Activated naive CD8-positive, alpha-beta T cell treated with anti-CD3 and anti-CD28 coated beads, Interleukin-2, amount 10 ng/mL, durations not matched to agents 7 days and 5 days (primary cell): ENCODE measurements around the gene GSAP. TPM values are rescaled to one million over a fixed set of nuclear protein-coding genes. Genes with fewer than 3 reads are reported as not detected.
"Not testable (repeated sequence)": the region's sequence is repeated elsewhere in the genome, so short reads cannot be mapped to it uniquely, and the experiment has no call there.

ENCODE experiments used
- ATAC-seq: fragments of 150-1000 bp; cut with Tn5 transposase; one replicate; pipeline ENCODE4 v1.10.0; 2021; ENCODE audit warnings: low read depth, moderate library complexity
- POLR2A ChIA-PET: fragments of 350-600 bp; sonication (Branson Sonifier 250); formaldehyde crosslinking; loops from one replicate; lab custom pipeline; 2021; ENCODE audit warnings: antibody characterized with exemption; lab: Charles Lee
- DNase-seq: peaks from one replicate; pipeline ENCODE4 v3.0.0; 2021
- H3K27ac Mint-ChIP-seq: one replicate; pipeline ENCODE4 v1.8.0; 2022; ENCODE audit warnings: mild to moderate bottlenecking, mixed read lengths
- H3K27me3 Mint-ChIP-seq: one replicate; pipeline ENCODE4 v1.8.0; 2022; ENCODE audit warnings: mild to moderate bottlenecking, moderate library complexity, mixed read lengths
- H3K36me3 Mint-ChIP-seq: one replicate; pipeline ENCODE4 v1.8.0; 2021; ENCODE audit warnings: mild to moderate bottlenecking, mixed read lengths
- H3K4me1 Mint-ChIP-seq: one replicate; pipeline ENCODE4 v1.8.0; 2021; ENCODE audit warnings: mixed read lengths
- H3K4me3 Mint-ChIP-seq: one replicate; pipeline ENCODE4 v1.8.0; 2022; ENCODE audit warnings: mild to moderate bottlenecking, moderate library complexity, mixed read lengths
- H3K9me3 Mint-ChIP-seq: one replicate; pipeline ENCODE4 v1.8.0; 2021; ENCODE audit warnings: mixed read lengths
- total RNA-seq, 2 experiments: library from RNA; stranded (reverse); gene quantifications; one replicate each; pipeline ENCODE4 v1.2.3, GENCODE V29; 2021

The GSAP gene
- total RNA-seq, 2 experiments from 2014 or later, result 8.3 to 9.3 TPM

- Mint-ChIP-seq H3K4me1 (peaks cover 45% of the 10 kb centered on the region), H3K4me3 (no peak overlapping the region), H3K9me3 (no peaks in the 10 kb centered on the region), H3K27me3 (peaks cover 2% of the 10 kb centered on the region), H3K36me3 (peaks cover 6% of the 10 kb centered on the region), H3K27ac (no peak overlapping the region)
- ATAC-seq, result no peak
- POLR2A ChIA-PET, result interaction anchor here (0.7 to 0.8 kb wide), 2 partner anchors 297 to 1122 kb away, joined by 3 to 4 read pairs; no protein-coding TSS in a partner anchor
- no peak for DNase-seq
Measured at GRCh38 chr7:77354914-77355313, 61.2 kb downstream of the GSAP start.

DNA sequence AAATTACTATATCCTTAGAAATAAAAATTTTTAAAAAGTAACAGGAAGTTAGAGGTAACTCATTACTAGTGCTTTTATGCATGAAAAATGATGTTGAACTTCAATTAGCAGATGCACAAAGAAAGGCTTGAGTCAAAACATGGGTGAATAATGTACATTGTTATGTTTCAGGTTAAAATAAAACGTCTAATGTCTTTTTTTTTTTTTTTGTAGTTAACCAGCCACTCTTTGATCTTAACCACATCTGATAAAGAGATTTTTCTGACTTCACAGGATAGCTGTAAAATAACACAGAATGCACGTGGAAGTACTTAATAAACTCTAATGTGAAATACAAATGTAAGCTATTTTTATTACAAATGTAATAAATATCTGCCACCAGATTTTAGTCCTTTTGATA, 61.7 kb downstream of the GSAP start:
- Mint-ChIP-seq H3K27ac (no peak overlapping the region), H3K4me1 (peaks cover 47% of the 10 kb centered on the region), H3K36me3 (peaks cover 6% of the 10 kb centered on the region), H3K27me3 (peaks cover 2% of the 10 kb centered on the region), H3K4me3 (no peak overlapping the region), H3K9me3 (no peaks in the 10 kb centered on the region)
- POLR2A ChIA-PET, result interaction anchor here (0.7 to 0.8 kb wide), 2 partner anchors 297 to 1121 kb away, joined by 3 to 4 read pairs; no protein-coding TSS in a partner anchor
- no peak for DNase-seq
- no peak for ATAC-seq

GRCh38 chr7:77353911-77354310, 62.2 kb downstream of the GSAP start:
- Mint-ChIP-seq H3K27ac (no peak overlapping the region), H3K9me3 (no peaks in the 10 kb centered on the region), H3K27me3 (peaks cover 2% of the 10 kb centered on the region), H3K36me3 (peaks cover 6% of the 10 kb centered on the region), H3K4me3 (peak overlapping the region; percentile 25), H3K4me1 (peaks cover 53% of the 10 kb centered on the region)
- no peak for ATAC-seq
- POLR2A ChIA-PET, result interaction anchor here (0.7 kb wide), 1 partner anchor 361 kb away, joined by 3 read pairs; no protein-coding TSS in a partner anchor
- DNase-seq, result no peak

GRCh38 chr7:77353407-77353721, 62.8 kb downstream of the GSAP start:
- no peak for ATAC-seq
- no peak for DNase-seq
- Mint-ChIP-seq H3K27me3 (peaks cover 2% of the 10 kb centered on the region), H3K4me1 (peaks cover 59% of the 10 kb centered on the region), H3K36me3 (peaks cover 6% of the 10 kb centered on the region), H3K27ac (no peak overlapping the region), H3K4me3 (peak overlapping the region; percentile 24), H3K9me3 (no peaks in the 10 kb centered on the region)
- POLR2A ChIA-PET, result no interaction called here

DNA sequence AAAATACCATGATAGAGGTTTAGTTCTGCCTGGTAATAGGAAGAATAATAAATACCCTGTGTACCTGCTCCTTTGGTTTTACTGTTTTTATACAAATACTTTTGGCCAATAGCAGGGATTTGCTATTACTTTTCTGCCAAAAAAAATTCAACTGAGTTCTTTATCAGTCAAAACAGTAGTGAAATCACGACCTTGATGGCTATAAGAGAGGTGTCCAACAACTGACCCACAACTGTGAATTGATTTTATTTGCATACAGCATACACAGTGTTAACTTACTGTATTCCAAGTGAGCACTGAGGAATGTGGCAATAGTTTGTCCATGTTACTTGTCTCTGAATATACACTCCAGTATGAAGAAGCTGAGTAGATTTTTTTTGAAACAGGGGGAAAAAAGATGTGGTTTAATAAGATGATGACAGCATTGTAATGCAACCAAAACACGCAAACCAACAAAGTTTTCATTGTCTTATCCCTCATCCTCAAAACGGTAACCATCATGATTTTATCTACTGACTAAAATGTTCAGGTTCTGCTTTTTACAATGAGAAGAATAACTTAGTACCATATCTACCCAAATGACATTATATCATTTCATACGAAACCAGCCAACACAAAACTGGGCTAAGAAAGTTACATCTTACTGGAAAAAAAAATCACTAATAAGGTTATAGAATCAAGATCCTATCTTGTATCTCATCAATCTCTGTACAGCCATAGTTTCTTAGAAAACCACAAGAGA, 63.3 kb downstream of the GSAP start:
- DNase-seq, result no peak
- POLR2A ChIA-PET, result interaction anchor here (1.4 kb wide), 1 partner anchor 64 kb away, joined by 4 read pairs; the partner anchor contains the start of gene GSAP
- Mint-ChIP-seq H3K9me3 (no peaks in the 10 kb centered on the region), H3K27ac (peak overlapping the region; percentile 62), H3K4me3 (peak overlapping the region; percentile 24), H3K27me3 (peaks cover 2% of the 10 kb centered on the region), H3K36me3 (peaks cover 6% of the 10 kb centered on the region), H3K4me1 (peaks cover 61% of the 10 kb centered on the region)
- no peak for ATAC-seq

- peaks cover 61% of the 10 kb centered on the region for H3K4me1 Mint-ChIP-seq
- H3K36me3 Mint-ChIP-seq, result peaks cover 3% of the 10 kb centered on the region
- H3K4me3 Mint-ChIP-seq, result peak overlapping the region; percentile 75
- no peaks in the 10 kb centered on the region for H3K9me3 Mint-ChIP-seq
- peak; percentile 88 for ATAC-seq
- H3K27ac Mint-ChIP-seq, result peak overlapping the region; percentile 94
- H3K27me3 Mint-ChIP-seq, result peaks cover 2% of the 10 kb centered on the region
- POLR2A ChIA-PET, result interaction anchor here (1.4 to 1.7 kb wide), 2 partner anchors 65 to 77 kb away, joined by 4 read pairs; partner anchors contain the start of gene GSAP
- DNase-seq, result peak; percentile 64
Measured at GRCh38 chr7:77351539-77352004, 64.6 kb downstream of the GSAP start.

DNA sequence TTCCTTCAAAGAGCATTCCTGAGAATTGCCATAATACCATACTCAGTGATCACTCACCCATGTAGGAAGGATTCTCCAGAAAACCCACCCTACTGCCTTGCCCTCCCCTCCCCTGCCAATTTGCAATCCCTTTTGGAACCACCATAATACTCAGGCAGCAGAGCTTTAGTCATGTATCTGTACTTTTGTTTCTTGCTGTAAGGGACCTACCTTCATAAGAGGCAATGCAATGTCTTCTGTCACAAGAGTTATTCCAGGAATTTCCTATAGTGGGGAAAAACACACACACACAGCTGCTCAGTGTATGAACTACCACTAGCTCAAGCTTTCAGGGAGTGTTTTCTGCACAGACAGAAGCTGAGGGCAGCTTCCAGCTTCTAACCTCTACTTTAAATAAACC, 67.0 kb downstream of the GSAP start:
- POLR2A ChIA-PET, result interaction anchor here (1.4 kb wide), 1 partner anchor 17 kb away, joined by 5 read pairs; no protein-coding TSS in a partner anchor
- H3K4me3 Mint-ChIP-seq, result no peak overlapping the region
- peaks cover 49% of the 10 kb centered on the region for H3K4me1 Mint-ChIP-seq
- ATAC-seq (no peak), DNase-seq (no peak)
- H3K27ac Mint-ChIP-seq, result no peak overlapping the region
- H3K36me3 Mint-ChIP-seq, result peaks cover 3% of the 10 kb centered on the region
- H3K27me3 Mint-ChIP-seq, result no peaks in the 10 kb centered on the region
- H3K9me3 Mint-ChIP-seq, result no peaks in the 10 kb centered on the region

- no peak overlapping the region for H3K4me3 Mint-ChIP-seq
- H3K9me3 Mint-ChIP-seq, result no peaks in the 10 kb centered on the region
- no peak for ATAC-seq
- no peaks in the 10 kb centered on the region for H3K27me3 Mint-ChIP-seq
- POLR2A ChIA-PET, result interaction anchor here (0.7 to 1.4 kb wide), 2 partner anchors 16 to 38 kb away, joined by 3 to 5 read pairs; no protein-coding TSS in a partner anchor
- H3K36me3 Mint-ChIP-seq, result peaks cover 3% of the 10 kb centered on the region
- H3K27ac Mint-ChIP-seq, result peak overlapping the region; percentile 10
- H3K4me1 Mint-ChIP-seq, result peaks cover 41% of the 10 kb centered on the region
- no peak for DNase-seq
Measured at GRCh38 chr7:77348371-77348813, 67.8 kb downstream of the GSAP start.

GRCh38 chr7:77346441-77346840, 69.7 kb downstream of the GSAP start:
- Mint-ChIP-seq H3K9me3 (no peaks in the 10 kb centered on the region), H3K27me3 (no peaks in the 10 kb centered on the region), H3K36me3 (no peaks in the 10 kb centered on the region), H3K4me1 (peaks cover 22% of the 10 kb centered on the region), H3K4me3 (no peak overlapping the region), H3K27ac (no peak overlapping the region)
- ATAC-seq (no peak), DNase-seq (no peak)
- POLR2A ChIA-PET, result no interaction called here

DNA sequence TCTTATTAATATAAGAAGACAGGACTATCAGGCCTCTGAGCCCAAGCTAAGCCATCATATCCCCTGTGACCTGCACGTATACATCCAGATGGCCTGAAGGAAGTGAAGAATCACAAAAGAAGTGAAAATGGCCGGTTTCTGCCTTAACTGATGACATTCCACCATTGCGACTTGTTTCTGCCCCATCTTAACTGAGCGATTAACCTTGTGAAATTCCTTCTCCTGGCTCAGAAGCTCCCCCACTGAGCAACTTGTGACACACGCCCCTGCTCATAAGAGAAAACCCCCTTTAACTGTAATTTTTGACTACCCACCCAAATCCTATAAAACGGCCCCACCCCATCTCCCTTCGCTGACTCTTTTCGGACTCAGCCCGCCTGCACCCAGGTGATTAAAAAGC, 70.7 kb downstream of the GSAP start:
- H3K36me3 Mint-ChIP-seq, H3K27ac Mint-ChIP-seq, POLR2A ChIA-PET: not testable (repeated sequence)

GRCh38 chr7:77339726-77340125, 76.4 kb downstream of the GSAP start:
- POLR2A ChIA-PET, result no interaction called here
- no peak overlapping the region for H3K27ac Mint-ChIP-seq
- DNase-seq (no peak), ATAC-seq (no peak)
- peaks cover 2% of the 10 kb centered on the region for H3K27me3 Mint-ChIP-seq
- peaks cover 3% of the 10 kb centered on the region for H3K36me3 Mint-ChIP-seq
- H3K4me3 Mint-ChIP-seq, result no peak overlapping the region
- peaks cover 4% of the 10 kb centered on the region for H3K9me3 Mint-ChIP-seq
- H3K4me1 Mint-ChIP-seq, result peaks cover 6% of the 10 kb centered on the region

More for the DNA sequence above, 70.7 kb downstream of the GSAP start:
- H3K4me3 Mint-ChIP-seq, DNase-seq, H3K9me3 Mint-ChIP-seq, H3K27me3 Mint-ChIP-seq, ATAC-seq: not testable (repeated sequence)
- H3K4me1 Mint-ChIP-seq, result peaks cover 16% of the 10 kb centered on the region

GRCh38 chr7:77338883-77339629, 77.1 kb downstream of the GSAP start:
- Mint-ChIP-seq H3K27ac (no peak overlapping the region), H3K4me1 (peaks cover 6% of the 10 kb centered on the region), H3K27me3 (peaks cover 2% of the 10 kb centered on the region), H3K36me3 (peaks cover 3% of the 10 kb centered on the region), H3K4me3 (no peak overlapping the region), H3K9me3 (peaks cover 4% of the 10 kb centered on the region)
- ATAC-seq (no peak), DNase-seq (no peak)
- POLR2A ChIA-PET, result no interaction called here

DNA sequence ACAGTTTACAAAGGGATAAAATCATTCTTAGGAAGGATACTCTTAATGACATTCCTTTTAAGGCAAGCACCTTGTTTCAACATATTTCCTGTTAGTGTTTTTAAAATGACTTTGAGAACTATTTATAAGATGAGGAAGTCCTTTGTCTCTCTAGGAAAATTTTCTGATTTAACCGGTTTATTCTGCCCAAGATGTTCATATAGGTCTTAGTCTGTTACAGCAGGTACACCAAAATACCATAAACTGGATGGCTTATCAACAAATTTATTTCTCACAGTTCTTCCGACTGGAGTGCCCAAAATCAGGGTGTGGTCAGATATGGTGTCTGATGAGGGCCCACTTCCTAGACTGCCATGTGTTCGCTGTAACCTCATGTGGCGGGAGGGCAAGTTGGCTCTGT, 77.9 kb downstream of the GSAP start:
- Mint-ChIP-seq H3K9me3 (peaks cover 4% of the 10 kb centered on the region), H3K4me1 (peaks cover 6% of the 10 kb centered on the region), H3K27ac (no peak overlapping the region), H3K36me3 (peaks cover 3% of the 10 kb centered on the region), H3K27me3 (peaks cover 2% of the 10 kb centered on the region), H3K4me3 (no peak overlapping the region)
- no peak for DNase-seq
- POLR2A ChIA-PET, result no interaction called here
- ATAC-seq, result no peak
